ENCODE data around the gene OGDH. TPM values are rescaled to one million over a fixed set of nuclear protein-coding genes. Genes with fewer than 3 reads are reported as not detected.

The OGDH gene
- total RNA-seq, 1 donor from 2014 or later: 73.7 TPM

DNA sequence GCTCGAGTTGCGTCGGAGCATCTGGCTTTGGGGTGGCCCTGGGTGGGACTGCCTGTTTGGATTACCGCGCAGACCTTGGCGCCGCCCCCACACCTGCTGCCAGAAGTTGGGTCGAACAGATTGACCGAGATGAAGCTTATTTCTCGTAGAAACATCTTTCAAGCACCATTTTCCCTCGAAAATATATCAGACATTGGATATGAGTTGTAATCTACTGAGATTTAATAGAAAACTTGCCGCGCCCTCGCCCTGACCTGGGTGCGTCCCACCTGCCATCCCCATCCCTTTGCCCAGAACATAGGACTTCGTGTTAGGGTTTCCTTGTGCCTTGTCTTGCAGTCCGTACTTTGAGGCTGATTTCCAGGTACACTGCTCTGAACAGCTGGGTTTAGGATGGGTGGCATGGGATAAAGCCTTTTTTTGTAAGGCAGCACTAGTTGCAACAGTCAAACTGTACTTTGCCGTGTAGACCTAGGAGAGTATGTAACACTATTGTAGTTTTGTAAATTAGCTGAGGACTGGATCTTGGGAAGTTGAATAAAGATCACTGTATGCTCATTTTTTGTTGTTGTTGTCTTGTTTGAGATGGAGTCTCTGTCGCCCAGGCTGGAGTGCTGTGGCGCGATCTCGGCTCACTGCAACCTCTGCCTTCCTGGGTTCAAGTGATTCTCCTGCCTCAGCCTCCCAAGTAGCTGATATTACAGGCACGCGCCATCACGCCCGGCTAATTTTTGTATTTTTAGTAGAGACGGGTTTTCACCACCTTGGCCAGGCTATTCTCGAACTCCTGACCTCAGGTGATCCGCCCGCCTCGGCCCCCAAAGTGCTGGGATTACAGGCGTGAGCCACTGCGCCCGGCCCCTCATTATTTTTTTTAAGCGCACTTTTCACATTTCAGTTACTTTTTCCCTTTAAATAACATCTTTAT lies 978 bp downstream of the OGDH start:
- Histone ChIP-seq H3K9me3 (ENCODE audit: insufficient read depth, low read depth, low read length) (no peaks in the 10 kb centered on the region), H3K4me3 (ENCODE audit: insufficient read depth, low read depth, low read length) (peak overlapping the region; percentile 88), H4K20me1 (ENCODE audit: insufficient read depth, low read length) (peaks cover 22% of the 10 kb centered on the region), H3K27ac (ENCODE audit: low read depth, low read length) (peak overlapping the region; percentile 95), H3K9ac (ENCODE audit: low read length) (peak overlapping the region; percentile 90), H3K4me2 (ENCODE audit: low read length) (peak overlapping the region; percentile 97), H3K4me1 (ENCODE audit: insufficient read depth, low read length) (peaks cover 13% of the 10 kb centered on the region), H3K79me2 (ENCODE audit: insufficient read depth, low read length) (peaks cover 54% of the 10 kb centered on the region), H3K27me3 (ENCODE audit: insufficient read depth, low read length) (no peaks in the 10 kb centered on the region), H2AFZ (ENCODE audit: low read depth, low read length) (peak overlapping the region; percentile 92), H3K36me3 (ENCODE audit: insufficient read depth, low read length) (no peaks in the 10 kb centered on the region)
- Mint-ChIP-seq H3K36me3 (ENCODE audit: low read depth, unreplicated experiment) (no peaks in the 10 kb centered on the region), H3K4me1 (ENCODE audit: low read depth, unreplicated experiment) (peaks cover 10% of the 10 kb centered on the region), H3K27me3 (ENCODE audit: low read depth, unreplicated experiment) (no peaks in the 10 kb centered on the region), H3K4me3 (ENCODE audit: unreplicated experiment) (peak overlapping the region; percentile 93), H3K27ac (ENCODE audit: unreplicated experiment) (peak overlapping the region; percentile 55), H3K9me3 (ENCODE audit: unreplicated experiment) (no peaks in the 10 kb centered on the region)
- DNase-seq (ENCODE audit: low read depth) (no peak), FAIRE-seq (no peak)
- TF ChIP-seq, protein P1, sequence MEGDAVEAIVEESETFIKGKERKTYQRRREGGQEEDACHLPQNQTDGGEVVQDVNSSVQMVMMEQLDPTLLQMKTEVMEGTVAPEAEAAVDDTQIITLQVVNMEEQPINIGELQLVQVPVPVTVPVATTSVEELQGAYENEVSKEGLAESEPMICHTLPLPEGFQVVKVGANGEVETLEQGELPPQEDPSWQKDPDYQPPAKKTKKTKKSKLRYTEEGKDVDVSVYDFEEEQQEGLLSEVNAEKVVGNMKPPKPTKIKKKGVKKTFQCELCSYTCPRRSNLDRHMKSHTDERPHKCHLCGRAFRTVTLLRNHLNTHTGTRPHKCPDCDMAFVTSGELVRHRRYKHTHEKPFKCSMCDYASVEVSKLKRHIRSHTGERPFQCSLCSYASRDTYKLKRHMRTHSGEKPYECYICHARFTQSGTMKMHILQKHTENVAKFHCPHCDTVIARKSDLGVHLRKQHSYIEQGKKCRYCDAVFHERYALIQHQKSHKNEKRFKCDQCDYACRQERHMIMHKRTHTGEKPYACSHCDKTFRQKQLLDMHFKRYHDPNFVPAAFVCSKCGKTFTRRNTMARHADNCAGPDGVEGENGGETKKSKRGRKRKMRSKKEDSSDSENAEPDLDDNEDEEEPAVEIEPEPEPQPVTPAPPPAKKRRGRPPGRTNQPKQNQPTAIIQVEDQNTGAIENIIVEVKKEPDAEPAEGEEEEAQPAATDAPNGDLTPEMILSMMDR (IDR thresholded peaks at IDR 0.05; ENCODE audit: insufficient read depth, low read depth, low read length): no peak
- no peak for TF ChIP-seq EZH2 (IDR thresholded peaks at IDR 0.05; ENCODE audit: insufficient read depth, low read length)

DNA sequence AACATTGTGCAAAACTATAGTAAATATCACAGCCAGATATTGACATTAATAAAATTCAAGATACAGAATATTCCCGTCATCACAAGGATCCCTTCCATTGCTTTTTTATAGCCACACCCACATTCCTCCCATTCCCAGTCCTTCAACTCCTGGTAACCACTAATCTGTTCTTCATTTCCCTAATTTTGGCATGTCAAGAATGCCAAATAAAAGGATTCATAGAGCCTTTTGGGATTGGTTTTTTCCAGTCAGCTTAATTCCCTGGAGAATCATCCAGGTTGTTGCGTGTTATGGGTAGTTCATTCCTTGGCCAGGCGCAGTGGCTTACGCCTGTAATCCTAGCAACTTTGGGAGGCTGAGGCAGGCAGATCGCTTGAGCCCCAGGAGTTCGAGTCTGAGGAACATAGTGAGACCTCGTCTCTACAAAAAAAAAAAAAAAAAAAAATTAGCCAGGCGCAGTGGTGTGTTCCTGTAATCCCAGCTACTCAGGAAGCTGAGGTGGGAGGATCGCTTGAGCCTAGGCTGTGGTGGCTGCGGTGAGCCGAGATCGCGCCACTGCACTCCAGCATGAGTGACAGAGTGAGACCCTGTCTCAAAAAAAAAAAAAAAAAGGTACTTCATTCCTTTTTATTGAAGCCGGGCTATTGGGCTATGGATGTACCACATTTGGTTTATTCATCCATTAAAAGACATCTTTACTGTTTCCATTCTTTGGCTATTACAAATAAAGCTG lies 2.7 kb downstream of the OGDH start:
- no peaks in the 10 kb centered on the region for H3K27me3 ChIP-seq (ENCODE audit: insufficient read depth, low read length)
- Mint-ChIP-seq H3K27me3 (ENCODE audit: low read depth, unreplicated experiment) (no peaks in the 10 kb centered on the region), H3K9me3 (ENCODE audit: unreplicated experiment) (no peaks in the 10 kb centered on the region), H3K27ac (ENCODE audit: unreplicated experiment) (peak overlapping the region; percentile 66), H3K4me1 (ENCODE audit: low read depth, unreplicated experiment) (peaks cover 10% of the 10 kb centered on the region), H3K4me3 (ENCODE audit: unreplicated experiment) (no peak overlapping the region), H3K36me3 (ENCODE audit: low read depth, unreplicated experiment) (no peaks in the 10 kb centered on the region)
- peaks cover 71% of the 10 kb centered on the region for H3K79me2 ChIP-seq (ENCODE audit: insufficient read depth, low read length)
- FAIRE-seq (no peak), DNase-seq (ENCODE audit: low read depth) (peak; percentile 33)
- H3K4me1 ChIP-seq (ENCODE audit: insufficient read depth, low read length): peaks cover 13% of the 10 kb centered on the region
- peaks cover 23% of the 10 kb centered on the region for H4K20me1 ChIP-seq (ENCODE audit: insufficient read depth, low read length)
- no peak overlapping the region for H3K9ac ChIP-seq (ENCODE audit: low read length)
- no peak overlapping the region for H2AFZ ChIP-seq (ENCODE audit: low read depth, low read length)
- no peak overlapping the region for H3K4me3 ChIP-seq (ENCODE audit: insufficient read depth, low read depth, low read length)
- TF ChIP-seq, protein P1 (IDR thresholded peaks at IDR 0.05; ENCODE audit: insufficient read depth, low read depth, low read length): no peak
- no peak for TF ChIP-seq EZH2 (IDR thresholded peaks at IDR 0.05; ENCODE audit: insufficient read depth, low read length)
- H3K36me3 ChIP-seq (ENCODE audit: insufficient read depth, low read length): no peaks in the 10 kb centered on the region
- peak overlapping the region; percentile 9 for H3K27ac ChIP-seq (ENCODE audit: low read depth, low read length)
- peak overlapping the region; percentile 25 for H3K4me2 ChIP-seq (ENCODE audit: low read length)
- H3K9me3 ChIP-seq (ENCODE audit: insufficient read depth, low read depth, low read length): no peaks in the 10 kb centered on the region
